ENCODE data around the gene ITPR1.

Gene ITPR1

DNA sequence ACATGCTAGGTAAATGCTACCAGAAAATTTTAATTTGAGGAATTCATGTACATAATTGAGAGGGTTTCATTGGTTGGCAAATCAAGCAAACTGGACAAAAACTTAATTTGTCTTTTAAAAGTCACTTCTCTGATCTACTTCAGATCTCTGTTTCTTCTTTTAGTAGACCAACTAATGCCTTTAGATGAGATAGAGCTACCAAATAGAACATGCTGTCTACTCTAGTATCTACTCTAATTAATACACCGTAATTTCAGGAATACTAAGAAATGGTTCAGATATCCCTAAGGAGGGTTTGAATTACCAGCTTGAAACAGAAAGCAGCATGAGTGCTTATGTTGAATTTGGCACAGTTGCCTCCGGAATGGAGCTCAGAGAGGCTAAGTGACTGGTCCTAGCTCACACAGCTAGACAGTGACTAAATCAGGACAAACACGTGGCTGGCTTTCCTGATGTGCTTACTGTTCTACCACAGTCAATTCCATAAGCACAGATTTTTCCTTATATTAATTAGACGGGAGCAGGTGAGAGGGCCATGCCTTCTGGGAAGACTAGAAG is 225.1 kb downstream of the ITPR1 start:
- DNase-seq (ENCODE audit: low read depth in 2 of 2): no peak

- DNase-seq (ENCODE audit: low read depth in 2 of 2): no peak
These were observed 225.9 kb downstream of the ITPR1 start for GRCh38 chr3:4719046-4719501.

DNA sequence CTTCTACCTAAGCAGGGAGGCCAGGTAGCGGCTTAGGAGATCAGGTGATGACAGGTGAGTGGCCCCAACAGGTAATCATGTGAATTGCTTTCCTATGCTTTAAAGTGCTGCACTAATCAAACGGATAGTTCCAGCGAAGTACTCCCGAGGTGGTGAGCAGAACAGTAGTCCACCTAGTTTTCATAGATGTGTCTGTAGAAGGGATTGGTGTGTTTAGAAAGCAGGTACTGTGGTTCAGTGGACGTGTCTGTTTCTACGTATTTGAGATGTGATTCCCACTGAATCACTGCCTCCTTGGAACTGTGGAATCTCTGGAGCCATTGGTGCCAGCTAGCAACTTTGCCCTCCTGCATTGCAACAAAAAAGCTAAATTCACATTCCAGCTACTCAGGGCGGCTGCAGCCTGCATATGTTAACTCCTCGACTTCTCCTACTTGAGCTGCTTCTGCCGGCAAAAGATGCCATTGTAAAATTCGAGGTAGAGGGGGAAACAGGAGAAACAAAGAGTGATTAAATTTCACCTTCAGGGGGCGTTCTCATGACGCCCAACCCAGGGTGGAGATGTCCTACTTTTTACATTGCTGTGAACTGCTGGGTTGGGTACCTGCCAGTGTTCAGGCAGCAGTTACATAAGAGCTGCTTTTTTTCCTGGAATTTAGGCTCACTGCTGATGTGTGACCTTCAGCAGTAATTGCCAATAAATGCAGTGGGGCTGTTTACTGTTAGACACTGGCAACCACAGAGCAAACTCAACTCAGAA is 227.3 kb downstream of the ITPR1 start:
- no peak for DNase-seq (ENCODE audit: low read depth in 2 of 2)

DNA sequence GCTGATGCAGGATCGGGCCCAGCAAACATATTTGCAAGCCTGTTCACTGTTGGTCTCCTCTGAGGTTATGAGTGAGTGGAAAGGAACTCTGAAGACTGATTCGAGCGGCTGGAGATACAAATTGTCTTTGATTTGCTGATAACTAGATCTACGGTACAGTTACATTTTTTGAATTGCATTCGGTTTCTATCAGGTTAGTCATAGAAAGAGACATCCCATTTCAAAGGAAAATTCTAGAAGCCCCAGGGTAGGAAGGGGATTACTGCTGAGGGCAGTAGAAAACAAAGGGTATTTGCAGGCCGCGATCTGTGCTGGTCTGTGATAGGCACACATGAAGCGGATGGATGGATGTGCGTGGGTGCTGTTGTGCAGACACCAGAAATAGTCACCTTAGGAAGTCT is 228.4 kb downstream of the ITPR1 start:
- no peak for DNase-seq (ENCODE audit: low read depth in 2 of 2)

DNA sequence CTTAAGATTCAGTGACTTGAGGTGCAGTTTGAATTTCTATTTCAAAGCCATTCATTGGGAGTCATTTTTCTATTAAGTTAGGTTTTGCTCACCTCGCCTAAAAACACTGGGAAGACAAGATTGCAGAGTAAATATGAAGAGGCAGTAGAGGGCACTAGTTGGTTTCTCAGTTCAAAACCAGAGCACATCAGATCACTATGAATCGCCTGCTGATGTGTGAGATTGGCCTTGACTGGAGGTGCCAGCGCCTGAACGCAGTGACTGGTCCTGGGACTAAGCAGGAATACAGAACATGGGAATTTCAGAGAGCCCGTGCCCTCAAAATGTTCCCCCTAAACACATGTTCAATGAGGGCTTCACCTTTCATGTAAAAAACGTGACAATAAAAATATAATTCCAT is 229.0 kb downstream of the ITPR1 start:
- DNase-seq (ENCODE audit: low read depth in 2 of 2): no peak

DNA sequence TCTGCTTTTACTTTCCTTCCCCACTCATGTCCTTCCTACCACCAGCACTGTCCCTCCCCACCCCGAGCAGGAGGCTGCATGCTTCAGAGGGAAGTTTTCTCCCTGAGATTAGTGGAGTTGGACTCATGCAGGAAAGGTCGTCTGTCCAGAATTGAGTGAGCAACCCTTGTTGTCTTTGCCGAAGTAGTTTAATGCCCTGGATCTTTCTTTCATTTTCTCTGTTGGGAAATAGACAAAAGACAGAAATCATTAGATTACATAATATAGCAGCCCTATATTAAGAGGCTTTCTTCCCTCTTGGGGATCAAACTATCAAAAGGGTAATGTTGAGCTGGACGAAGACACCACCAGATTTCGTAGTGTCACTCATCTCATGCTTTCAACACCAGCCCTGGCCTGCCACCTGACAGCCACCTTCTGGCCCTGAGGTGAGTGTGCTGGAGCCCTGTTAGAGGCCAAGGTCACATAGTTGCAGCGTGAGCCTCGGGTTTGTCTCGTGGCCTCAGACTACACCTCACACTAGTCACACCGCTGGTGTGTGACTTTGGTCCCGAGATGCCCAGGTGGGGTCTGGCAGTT is 231.0 kb downstream of the ITPR1 start:
- DNase-seq (ENCODE audit: low read depth in 2 of 2): no peak

- no peak for DNase-seq (ENCODE audit: low read depth in 2 of 2)
These were observed 233.4 kb downstream of the ITPR1 start for GRCh38 chr3:4726549-4726948.

DNA sequence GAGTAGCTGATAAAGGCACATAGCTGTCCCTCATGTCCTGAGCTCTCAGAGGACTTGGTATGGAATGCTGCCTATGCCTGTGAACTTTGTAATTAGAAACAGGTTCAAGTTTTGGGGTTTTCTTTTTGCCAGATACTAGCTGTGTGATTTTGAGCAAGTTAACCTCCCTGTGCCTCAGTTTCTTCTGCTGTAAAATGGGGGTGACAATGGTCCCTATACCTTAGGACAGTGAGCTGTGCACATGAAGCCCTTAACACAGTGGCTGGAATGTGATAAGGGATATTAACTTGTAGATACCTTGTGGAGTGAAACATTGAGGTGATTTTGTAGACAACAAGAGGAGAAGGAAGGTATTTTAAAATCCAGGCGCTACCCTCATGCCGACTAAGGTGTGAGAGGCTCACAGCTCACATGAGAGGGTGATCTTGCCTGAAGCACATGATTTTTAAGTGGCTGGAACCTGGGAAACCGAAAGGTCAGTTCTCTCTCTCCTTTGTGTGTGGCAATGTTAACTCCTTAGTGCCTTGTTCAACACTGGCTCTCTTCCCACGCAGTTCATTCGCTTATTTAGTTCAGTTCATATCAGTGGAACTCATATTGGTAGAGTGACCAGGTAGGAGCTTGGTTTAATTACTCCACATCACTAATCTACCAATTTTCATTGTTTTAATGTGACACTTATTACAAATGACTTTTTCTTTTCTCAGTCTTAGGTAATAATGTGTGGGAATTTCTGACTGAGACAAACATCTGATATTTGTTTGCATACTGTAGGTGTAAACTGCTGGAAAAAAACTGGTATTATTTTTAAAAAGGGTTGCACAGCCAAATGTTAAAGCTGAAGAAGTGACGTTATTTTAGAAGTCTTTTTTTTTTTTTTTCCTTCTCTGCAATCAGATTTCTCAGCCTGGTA is 236.2 kb downstream of the ITPR1 start:
- no peak for DNase-seq (ENCODE audit: low read depth in 2 of 2)

- no peak for DNase-seq (ENCODE audit: low read depth in 2 of 2)
These were observed 237.6 kb downstream of the ITPR1 start for GRCh38 chr3:4730719-4731118.

DNA sequence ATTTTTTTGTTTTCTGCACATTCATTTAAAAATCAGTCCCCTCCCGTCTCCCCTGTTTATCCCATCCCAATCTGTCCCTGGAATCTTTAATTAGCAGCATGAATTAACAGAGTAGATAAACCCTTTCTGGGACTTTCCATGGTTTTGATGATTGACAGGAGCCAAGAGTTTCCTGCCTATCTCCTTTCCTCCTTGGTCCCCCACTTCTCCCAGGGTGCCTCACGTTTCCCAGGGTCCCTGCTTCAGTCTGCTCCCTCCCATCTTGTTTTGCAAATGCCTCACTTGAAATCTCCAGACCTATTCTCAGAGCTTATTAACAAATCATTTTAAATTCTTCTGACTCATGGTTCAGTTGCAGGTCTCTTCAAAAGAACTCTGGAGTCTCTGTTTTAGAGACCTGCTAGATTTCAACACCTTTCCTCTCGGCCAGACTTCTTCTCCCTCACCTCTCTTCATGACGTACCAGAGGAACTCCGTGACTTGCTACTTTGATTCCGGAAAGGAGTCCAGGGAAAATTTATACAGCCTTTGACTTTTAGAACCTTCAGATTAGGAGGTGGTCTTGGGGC is 238.5 kb downstream of the ITPR1 start:
- no peak for DNase-seq (ENCODE audit: low read depth in 2 of 2)

GRCh38 chr3:4732925-4733324 is 239.8 kb downstream of the ITPR1 start:
- no peak for DNase-seq (ENCODE audit: low read depth in 2 of 2)

DNA sequence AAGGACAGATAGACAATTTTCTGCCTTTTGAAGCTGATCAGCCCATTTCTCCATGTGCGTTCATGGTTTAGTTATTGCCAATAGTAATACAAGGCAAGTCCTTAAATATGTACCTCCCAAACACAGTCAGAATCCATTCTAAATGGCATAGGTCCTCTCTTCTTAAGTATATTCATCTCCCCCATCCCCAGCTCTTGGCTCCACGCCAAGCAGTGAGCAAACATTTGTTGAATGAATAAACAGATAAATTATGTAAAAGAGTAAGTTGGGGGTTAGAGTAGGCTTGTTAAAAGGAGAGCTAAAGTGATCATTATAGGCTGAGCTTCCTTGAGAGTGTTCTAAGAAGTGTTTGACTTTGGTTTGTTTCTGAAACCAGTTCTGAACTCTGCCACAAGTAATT is 241.3 kb downstream of the ITPR1 start:
- no peak for DNase-seq (ENCODE audit: low read depth in 2 of 2)

- no peak for DNase-seq (ENCODE audit: low read depth in 2 of 2)
These were observed 242.1 kb downstream of the ITPR1 start for GRCh38 chr3:4735243-4735642.

DNA sequence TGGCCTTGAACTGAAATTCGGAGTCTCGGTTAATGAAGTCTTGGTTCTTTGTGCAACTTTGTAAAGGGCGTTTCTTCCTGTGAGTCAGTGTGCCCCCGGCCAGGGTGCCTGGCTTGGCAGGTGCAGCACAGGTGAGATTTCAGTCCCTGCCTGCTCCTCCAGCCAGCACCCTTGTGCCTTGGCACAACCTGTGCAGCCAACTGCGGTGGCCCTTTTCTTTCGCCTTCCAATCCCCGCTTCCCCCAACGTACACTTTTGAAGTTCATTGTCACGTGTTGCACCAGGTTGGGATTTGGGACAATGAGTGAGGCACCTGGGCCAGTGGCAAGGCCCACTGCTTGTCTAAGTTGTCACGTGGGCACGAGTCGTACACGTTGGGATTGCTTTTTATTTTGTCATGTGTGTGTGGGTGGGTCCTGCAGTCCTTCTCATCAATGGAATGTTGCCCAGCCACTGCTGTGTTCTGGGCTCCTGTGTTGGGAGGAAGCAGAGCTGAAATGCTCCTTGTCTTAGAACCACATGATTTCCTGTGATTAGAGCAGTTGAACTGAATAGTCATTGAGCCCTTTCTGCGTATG is 243.2 kb downstream of the ITPR1 start:
- no peak for DNase-seq (ENCODE audit: low read depth in 2 of 2)

DNA sequence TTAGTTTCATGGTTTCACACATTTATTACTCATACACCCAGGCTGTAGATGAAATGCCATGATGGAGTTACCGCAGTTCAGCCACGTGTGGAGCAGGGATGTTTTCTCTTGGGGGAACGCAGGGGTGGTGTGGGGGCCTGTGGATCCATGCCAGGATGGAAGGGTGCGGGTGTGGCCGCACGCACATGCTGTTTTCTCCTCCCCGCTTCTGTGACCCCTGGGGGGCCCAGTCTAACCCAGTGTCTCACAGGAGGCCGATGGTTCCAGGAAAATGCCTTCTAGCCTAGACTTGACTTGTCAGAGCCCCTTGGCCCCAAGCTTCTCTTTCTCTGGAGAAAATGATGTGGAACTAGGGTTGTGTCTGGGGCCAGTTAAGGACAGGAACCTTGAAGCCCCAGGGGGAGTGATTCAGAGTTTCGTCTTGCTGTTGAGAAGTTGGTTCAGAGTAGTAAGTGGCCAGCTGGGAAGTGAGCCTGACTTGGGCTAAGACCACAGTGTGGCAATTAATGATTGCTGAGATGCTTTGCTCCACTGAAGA is 245.7 kb downstream of the ITPR1 start:
- DNase-seq (ENCODE audit: low read depth in 2 of 2): no peak

GRCh38 chr3:4739289-4740236 is 246.4 kb downstream of the ITPR1 start:
- no peak for DNase-seq (ENCODE audit: low read depth in 2 of 2)

- no peak for DNase-seq (ENCODE audit: low read depth in 2 of 2)
These were observed 247.4 kb downstream of the ITPR1 start for GRCh38 chr3:4740397-4741105.

DNA sequence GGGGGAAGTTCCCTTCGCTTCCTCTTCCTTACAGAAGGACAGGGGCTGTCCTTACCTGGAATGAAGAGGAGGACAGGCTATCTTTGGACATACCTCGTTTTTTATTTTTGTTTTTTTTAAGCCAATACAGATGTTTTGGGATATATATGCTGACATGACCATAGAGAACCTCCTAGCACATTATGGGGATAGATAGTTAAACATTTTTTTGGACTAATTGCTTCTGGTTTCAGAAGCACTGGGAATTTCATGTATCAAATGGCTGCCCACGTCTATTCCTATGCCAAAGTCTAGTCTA is 247.9 kb downstream of the ITPR1 start:
- no peak for DNase-seq (ENCODE audit: low read depth in 2 of 2)

DNA sequence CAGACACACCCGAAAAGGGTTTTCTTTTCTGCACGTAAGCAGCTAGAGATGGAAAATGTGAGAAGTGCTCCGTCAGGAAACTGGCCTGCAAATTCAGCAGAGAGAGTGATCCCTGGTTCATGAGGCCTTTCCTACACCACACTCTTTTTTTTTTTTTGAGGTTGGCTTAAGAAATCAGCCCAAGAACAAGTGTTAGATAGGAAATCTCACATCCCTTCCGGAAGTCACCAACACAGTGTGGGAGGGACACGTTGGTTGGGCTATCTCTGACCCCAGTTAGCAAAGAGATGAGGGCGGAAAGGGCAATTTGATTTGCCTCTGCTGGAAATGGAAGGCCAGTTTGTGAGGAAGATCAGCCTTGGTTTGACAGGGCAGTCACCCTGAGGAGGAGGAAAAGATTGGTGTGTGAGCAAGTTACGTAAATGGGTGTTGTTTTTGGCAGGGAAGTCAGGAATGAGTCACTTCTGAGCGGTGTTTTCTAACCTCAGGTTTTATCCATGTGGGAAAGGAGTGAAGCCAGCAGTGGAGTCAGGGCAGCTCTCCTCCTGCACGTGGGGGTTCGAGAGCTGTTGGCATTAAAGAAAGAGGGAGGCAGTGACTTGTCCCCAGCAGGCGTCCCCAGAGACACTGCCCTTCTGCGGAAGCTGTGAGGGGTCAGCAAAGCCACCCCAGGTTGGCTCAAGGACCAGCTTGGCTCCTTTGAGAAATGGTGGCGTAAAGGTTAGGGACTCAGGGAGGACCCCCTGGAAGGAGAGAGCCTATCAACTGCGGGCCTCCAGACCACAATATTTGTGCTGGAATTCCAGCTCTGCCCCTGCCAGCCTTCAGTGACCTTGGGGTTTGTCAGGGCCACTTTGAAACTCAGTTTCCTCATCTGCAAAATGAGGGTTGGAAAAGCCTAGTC is 248.5 kb downstream of the ITPR1 start:
- DNase-seq (ENCODE audit: low read depth in 2 of 2): no peak
